Midbrain (tissue), 1 donor: ENCODE data around the gene ATG7.
"Not testable (repeated sequence)": the region's sequence is repeated elsewhere in the genome, so short reads cannot be mapped to it uniquely, and the experiment has no call there.

ENCODE experiments used
- DNase-seq: peaks from one replicate; lab custom pipeline; 2025; lab: John Stamatoyannopoulos, UW

The ATG7 gene

DNA sequence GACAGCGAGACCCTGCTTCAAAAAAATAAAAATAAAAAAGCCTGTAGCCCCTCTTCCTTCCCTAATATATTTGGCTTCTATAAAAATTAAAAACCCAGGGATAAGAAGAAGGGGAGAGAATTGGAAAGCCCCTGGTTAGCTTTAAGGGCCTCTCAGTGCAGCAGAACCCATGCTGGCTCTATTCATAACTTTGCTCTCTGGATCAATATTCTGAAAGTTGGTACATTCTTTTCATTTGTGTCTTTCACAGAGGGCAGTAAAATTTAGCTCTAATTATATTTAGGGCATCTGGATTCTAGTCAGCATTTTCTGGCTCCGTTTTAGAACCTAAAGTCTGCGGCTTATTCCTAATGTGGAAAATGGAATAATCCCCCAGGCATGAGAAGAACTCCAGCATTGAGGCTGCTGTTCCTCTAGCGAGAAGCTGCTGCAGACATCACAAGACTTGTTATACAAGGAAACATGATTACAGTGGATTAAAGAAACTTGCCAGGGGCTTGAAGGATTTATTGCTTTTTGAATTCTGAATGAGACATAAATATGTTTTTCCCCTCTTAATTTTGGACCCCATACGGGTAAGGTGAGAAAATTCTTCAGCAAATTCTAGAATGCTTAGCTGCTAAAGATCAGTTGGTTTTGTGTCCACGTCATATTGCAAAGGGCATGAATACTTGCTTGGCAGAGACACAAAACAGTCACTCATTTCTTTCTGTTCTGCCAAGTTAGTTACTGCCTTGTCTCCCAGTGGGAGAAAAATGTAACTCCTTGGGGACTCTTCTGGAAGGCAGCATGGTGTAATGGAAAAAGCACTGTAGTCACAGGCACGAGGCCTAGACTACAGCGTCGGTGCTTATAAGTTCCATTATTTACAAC lies 193.8 kb downstream of the ATG7 start:
- peak; percentile 24 for DNase-seq

DNA sequence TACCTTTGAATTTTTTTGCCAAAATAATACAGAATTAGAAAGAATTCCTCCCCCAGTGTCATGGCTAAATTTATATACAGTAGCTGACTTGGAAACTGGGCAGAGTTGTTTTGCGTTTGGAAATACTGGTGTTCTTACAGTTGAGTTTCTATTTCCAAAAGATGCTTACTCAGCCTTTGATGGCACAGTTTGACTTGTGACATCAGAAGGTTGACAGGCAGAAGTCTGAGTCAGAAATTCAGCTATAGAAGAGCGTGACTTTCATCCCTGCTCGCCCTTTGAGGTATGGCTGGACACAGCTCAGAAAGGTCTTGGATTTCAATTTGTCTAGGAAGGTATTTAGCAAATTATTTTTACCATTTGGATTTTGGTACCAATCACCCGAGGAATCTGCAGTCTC lies 195.7 kb downstream of the ATG7 start:
- no peak for DNase-seq

GRCh38 chr3:11470031-11470853 lies 198.0 kb downstream of the ATG7 start:
- no peak for DNase-seq

GRCh38 chr3:11475324-11475723 lies 203.1 kb downstream of the ATG7 start:
- no peak for DNase-seq

DNA sequence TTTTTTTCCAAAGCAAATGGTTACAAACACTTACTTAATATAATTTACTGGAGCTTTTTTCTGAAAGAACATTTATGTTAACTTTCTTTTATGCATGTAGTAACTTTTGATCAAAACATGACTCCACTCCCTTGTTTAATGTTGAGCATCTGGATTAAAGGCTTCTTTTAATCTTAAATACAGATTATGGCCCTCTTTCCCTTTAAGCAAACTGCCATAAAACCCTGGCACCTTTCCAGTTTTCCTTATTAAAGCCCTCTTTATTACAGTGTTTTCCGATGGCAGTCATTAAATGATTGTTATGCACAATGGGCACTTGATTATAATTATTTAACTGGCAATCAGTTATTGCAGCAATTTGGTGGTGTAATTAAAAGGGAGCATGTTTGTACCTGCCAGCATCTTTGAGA lies 204.5 kb downstream of the ATG7 start:
- no peak for DNase-seq

- no peak for DNase-seq
These were observed 205.3 kb downstream of the ATG7 start for GRCh38 chr3:11477407-11477911.

- no peak for DNase-seq
These were observed 206.0 kb downstream of the ATG7 start for GRCh38 chr3:11478167-11478566.

DNA sequence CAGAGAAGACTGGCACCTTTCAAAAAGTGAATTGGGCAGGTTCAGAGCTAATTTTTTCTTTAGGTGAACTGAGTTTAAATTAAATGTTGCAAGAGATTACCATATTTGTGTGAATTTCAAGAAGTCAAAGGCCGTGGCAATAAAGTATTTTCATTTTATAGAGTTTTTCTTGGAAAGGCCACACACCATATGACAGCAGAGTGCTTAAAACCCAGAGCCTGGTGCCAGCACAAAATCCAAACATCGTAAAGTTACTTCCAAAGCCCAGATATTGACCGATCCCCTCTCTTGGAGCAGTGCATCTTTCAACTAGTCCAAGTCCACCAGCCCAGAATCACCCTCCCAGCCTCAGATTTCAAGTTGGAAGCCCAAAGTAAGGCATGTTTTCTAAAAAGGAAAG lies 207.0 kb downstream of the ATG7 start:
- DNase-seq = no peak

- no peak for DNase-seq
These were observed 208.6 kb downstream of the ATG7 start for GRCh38 chr3:11480663-11481298.

DNA sequence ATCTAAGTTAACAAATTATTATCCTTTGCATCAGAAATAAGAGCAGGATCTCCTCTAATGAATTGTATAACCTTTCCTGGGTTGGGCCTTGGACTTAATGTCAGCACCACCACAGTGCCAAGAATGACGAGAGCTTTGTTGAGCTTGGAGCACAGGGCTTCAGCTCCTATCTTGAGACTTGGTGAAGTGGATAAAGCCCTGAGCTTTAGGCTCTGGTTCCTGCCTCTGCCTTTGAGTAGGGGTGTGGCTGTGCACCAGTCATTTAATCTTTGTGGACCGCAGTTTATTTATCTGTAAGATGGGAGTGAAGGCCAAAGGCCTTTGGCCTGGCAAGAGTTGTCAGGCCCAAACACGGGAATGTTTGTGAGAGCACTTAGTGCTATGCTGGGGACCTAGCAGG lies 209.4 kb downstream of the ATG7 start:
- DNase-seq = no peak

DNA sequence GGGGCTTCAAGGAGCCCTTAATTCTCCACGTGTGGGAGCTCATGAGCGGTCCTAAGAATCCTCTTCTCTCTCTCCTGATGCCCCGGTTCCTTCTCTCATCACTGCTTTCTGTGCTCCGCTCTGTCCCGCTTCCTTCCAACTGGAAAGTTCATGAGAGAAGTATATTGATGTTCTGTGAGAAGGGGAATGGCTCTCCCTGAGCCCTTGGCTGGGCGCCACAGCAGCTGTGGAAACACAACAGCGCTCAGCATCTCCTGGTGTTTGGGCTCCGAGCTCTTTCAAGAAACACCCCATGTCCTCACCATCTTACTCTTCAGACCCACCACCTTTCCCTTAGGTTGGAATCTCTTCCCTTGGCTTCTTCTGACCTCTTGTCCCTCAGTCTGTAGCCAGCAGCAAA lies 209.8 kb downstream of the ATG7 start:
- peak; percentile 53 for DNase-seq

DNA sequence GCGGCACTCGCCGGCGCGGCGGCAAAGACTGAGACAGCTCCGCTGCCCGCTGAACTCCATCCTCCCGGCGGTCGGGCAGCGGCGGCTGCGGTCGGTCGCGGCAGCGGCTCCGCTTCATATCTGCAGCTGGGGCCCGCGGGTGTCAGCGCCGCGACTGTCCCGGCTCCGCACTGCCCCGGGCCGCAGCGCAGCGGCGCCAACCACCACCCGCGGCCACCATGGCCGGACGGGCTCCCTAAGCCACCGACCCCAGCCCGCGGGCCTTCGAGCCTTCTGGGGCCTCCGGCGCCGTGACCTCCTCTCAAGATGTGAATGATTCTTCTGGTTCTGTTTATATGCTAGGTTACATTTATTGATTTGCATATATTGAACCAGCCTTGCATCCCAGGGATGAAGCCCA lies 216.2 kb downstream of the ATG7 start:
- DNase-seq = not testable (repeated sequence)

DNA sequence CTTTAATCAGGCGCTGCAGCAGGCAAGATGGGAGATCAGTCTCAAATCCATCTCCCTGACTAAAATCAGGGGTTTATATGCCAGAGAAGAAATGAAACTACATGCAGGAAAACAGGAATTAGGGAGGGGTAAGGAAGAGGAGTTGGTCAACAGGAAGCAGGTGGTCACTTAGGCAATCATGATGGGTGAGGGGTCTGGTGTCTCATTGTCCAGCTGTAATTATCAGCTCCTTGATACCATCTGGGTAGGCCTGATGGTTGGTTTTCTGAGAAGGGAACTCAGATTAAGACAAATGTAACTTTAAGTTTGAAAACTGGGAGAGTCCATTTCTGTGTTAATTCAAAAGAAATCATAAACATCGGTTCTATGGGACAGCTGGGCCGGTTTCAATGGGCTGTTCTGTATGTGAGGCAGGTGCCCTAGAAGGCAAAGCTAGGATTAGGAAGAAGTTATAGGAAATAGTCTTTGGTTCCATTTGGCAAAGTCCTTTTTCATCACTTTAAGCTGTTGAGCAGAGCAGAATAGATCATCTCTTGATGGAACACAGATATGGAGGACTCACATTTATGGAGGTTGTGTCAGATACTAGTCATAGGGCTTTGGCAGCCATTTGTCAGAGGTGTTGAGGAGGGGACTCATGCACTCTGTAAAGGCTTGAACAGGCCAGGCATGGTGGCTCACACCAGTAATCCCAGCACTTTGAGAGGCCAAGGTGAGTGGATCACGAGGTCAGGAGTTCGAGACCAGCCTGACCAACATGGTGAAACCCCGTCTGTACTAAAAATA lies 222.1 kb downstream of the ATG7 start:
- no peak for DNase-seq

DNA sequence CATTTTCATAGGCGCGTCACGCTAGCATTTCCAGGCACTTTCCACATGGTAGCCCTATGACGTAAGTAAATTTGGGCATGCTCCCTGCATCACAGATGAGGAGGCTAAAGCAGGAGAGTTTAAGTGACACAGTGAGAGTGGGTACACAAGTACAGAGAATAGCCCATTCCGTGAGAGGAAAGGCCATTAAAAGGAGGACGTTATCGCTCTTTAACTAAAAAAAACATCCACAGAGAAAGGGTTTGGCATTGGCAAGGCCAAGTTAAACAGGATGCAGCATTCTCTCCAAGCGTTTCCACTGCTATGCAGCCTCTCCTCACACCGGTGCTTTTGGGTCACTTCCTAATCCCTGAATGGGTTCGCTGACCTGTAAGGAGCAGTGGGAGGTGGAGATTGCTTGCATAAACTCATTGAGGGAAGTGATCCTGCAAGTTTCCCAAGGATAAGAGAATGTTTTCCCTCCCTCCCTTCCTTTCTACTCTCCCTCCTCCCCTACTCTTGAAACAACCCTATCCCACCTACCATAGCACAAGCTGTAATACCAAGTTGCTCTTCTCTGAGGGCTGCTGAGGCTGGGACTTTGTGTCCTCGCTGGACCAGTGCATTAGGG lies 223.9 kb downstream of the ATG7 start:
- DNase-seq = no peak

GRCh38 chr3:11498177-11498576 lies 226.0 kb downstream of the ATG7 start:
- DNase-seq = no peak

- no peak for DNase-seq
These were observed 226.4 kb downstream of the ATG7 start for GRCh38 chr3:11498646-11499045.

GRCh38 chr3:11499144-11499543 lies 226.9 kb downstream of the ATG7 start:
- no peak for DNase-seq

DNA sequence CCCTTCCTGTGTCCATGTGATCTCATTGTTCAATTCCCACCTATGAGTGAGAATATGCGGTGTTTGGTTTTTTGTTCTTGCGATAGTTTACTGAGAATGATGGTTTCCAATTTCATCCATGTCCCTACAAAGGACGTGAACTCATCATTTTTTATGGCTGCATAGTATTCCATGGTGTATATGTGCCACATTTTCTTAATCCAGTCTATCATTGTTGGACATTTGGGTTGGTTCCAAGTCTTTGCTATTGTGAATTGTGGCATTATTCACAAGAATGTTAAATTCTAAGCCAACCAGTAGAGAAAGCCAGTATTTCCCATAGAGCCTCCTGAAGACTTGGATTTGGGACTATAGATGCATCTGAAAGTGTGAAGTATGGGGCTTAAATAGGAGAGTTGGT lies 230.2 kb downstream of the ATG7 start:
- not testable (repeated sequence) for DNase-seq

DNA sequence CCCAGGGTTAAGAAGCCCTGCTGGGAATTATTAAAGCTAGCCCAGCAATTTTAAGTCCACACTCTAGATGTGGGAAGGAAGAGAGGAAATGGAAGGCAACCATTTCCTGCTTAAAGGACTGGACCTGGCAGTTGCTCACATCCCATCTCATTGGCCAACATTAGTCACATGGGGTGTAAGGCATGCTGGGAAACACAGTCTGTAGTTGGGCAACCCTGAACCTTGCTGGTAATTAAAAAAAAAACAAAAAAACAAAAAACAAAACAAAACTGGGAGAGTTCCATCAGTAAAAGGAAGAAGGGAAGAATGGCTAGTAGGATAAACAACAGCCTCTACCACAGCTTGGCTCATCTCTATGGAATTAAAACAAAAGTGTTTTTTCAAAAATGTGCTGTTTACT lies 235.5 kb downstream of the ATG7 start:
- DNase-seq = no peak

GRCh38 chr3:11508346-11509172 lies 236.4 kb downstream of the ATG7 start:
- no peak for DNase-seq
